Measurements from ENCODE around the gene MCF2L2.

GRCh38 chr3:183291497-183292031, 136.9 kb downstream of the MCF2L2 start:
- no peak for TF ChIP-seq CTCF (IDR thresholded peaks at IDR 0.05)
- TF ChIP-seq POLR2A (IDR thresholded peaks at IDR 0.05): no peak
